Tibial nerve (tissue), 4 donors: ENCODE measurements around the gene TBX6.
"Not testable (repeated sequence)": the region's sequence is repeated elsewhere in the genome, so short reads cannot be mapped to it uniquely, and the experiment has no call there.

Source experiments
- CTCF ChIP-seq, 5 experiments: fragments of 200-600 bp in 3 of 5; fragments of 450-650 bp in 2 of 5; sonication (generic) in 3 of 5; IDR thresholded peaks; one replicate each; pipeline ENCODE4 v1.5.1; 2016 to 2019; ENCODE audit warnings: antibody characterized with exemption in 5 of 5, mild to moderate bottlenecking in 3 of 5, moderate library complexity in 2 of 5
- EP300 ChIP-seq, 2 donors: sonication (generic); formaldehyde crosslinking; IDR thresholded peaks; one replicate each; pipeline ENCODE4 v1.6.1; 2017; ENCODE audit warnings: antibody characterized with exemption in 2 of 2, mild to moderate bottlenecking in 1 of 2
- POLR2A ChIP-seq, 2 donors: fragments of 450-650 bp; IDR thresholded peaks; one replicate each; pipeline ENCODE4 v1.6.1; 2017; ENCODE audit warnings: antibody characterized with exemption in 2 of 2, mild to moderate bottlenecking in 2 of 2, moderate library complexity in 2 of 2

- TF ChIP-seq POLR2A, CTCF, EP300 (IDR thresholded peaks at IDR 0.05): not testable (repeated sequence)
Observed at GRCh38 chr16:30114833-30115232, 23.1 kb upstream of the TBX6 start.
